ENCODE data around the gene EFCAB12.
A peak's percentile ranks its signal among the peaks of the same experiment; 100 is the strongest.
"Not testable (repeated sequence)": the region's sequence is repeated elsewhere in the genome, so short reads cannot be mapped to it uniquely, and the experiment has no call there.

Gene EFCAB12

DNA sequence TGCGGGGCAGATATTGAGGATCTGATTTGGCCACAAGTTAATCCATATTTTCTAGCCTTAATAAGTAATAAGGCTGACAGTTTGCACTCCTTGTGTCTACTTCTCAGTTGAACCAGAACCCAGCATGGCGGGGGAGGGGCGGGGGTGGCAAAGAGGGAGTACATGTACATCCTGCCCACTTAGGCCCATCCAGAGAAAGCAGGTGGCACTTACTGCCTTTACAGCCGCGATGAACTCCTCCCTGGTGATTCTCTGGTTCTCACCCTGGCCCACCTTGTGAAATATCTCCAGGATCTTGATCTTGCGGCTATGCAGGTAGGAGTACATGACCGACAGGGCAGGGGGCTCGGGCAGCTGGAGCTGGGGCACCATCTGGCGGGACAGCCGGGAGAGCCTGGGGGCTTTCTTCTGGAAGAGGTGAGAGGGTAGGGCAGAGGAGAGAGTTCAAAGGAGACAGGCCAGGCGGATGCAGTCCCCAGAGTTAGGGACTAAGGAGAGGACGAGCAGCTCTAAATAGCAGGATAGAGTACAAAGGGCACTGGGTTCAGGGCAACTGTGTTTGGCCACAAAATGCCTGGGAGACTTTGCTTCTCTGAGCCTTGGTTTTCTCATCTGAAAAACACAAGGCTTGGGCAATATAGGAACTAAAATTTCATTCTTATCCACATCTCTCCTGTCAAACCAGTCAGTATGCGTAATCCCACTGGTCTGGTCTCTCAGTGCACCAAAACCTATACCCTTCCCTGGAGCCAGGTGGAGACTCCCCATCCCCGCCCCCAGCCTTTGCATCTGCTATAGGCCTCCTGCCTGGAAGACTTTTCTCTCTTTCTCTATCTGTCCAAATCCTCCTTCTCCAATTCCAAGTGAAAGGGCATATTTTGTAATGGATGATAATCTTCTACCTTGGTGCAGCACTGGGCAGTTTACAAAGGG is 10.1 kb downstream of the EFCAB12 start:
- no peak for DNase-seq

DNA sequence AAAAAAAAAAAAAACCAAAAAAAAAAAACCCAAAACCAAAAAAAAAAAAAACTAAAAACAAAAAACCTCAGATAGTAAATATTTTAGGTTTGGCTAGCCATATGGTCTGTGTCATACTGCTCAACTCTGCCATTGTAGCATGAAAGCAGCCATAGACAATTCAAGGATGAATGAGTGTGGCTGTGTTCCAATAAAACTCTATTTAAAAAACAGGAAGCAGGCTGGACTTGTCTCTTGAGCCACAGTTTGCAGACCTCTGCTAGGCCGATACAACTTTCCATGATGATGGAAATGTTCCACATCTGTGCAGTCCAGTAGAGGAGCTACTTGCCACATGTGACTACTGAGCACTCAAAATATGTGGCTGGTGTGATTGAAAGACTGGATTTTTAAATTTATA is 11.1 kb downstream of the EFCAB12 start:
- no peak for DNase-seq

DNA sequence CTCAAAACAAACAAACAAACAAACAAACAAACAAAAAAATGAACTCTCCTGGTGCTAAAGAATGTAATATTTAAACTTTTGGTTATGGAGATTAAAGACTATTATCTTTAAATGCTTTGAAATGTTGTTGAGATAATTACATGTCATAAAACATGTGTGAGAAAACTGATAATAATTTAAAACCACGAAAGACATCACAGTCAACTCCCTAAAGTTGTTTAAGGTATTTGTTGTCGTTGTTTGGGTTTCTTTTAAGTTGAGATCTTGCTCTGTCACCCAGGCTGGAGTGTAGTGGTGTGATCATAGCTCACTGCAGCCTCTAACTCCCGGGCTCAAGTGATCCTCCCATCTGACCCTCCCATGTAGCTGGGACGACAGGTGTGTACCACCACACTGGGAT is 12.0 kb downstream of the EFCAB12 start:
- DNase-seq: no peak

DNA sequence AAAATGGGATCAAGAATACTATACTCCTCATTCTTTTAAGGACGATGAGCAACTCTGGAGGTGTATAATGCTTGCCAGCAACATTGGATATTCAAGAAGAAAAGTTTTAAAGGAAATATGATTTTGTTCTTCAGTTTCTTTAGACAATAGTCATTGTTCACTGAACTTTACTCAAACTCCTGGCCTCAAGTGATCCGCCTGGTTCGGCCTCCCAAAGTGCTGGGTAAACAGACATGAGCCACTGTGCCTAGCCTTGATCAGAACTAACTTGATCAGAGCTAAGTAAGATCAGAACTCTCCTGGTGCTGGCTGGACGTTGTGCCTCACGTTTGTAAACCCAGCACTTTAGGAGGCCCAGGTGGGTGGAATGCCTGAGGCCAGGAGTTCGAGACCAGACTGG is 12.6 kb downstream of the EFCAB12 start:
- no peak for DNase-seq

DNA sequence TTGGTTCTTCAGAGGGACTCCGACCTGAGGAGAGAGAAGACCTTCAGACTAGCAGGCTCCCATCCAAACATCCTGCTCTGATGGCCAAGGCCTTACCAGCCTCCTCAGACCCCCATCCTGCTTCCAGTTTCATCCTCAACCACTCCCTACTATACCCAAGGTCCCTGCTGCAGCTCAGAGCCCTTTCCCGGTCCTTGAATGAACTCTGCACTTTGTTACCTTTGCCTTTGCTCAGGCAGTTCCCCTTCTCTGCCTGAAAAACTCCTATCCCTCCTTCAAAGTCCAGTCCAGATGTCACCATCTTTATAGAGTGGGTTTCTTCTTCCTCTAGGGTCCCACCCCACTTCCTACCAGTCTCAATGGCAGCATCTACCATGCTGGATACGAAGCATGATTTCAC is 13.1 kb downstream of the EFCAB12 start:
- DNase-seq: no peak

DNA sequence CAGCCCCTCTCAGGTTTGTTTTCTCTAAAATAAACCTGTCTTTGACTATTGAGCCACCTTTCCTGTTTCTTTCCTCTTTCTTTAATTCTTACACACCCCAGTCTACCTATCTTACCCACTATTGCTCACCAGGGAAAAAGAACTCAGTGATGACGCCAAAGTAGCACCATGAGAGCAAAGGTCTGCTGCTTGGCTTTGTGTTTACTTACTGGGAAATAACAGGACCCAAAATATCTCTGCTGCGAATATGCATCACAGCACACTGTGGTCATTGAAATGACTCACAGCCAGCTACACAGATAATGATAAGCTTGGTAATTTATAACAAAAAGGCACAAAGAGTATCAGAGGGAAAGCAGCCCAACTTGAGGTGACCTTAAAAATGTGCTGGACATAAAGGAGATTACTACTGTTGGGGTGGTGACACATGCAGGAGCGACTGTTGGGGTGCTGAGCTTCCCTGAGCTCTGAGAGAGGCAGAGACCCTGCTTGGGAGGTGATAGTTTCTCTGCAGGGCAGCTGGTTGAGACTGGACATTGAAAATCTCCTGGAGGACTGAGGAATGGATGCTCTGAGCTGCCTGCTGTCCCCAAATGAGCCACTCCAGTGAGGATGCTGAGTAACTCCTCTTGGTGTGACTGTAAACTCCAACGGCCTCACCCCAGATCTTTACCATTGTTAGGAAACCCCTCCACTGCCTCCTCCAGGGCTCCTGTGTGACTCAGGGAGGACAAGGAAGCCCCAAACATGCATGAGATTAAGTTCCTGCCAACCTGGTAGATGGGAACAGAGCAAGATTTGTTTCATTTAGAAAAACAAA is 14.5 kb downstream of the EFCAB12 start:
- DNase-seq: peak; percentile 93

DNA sequence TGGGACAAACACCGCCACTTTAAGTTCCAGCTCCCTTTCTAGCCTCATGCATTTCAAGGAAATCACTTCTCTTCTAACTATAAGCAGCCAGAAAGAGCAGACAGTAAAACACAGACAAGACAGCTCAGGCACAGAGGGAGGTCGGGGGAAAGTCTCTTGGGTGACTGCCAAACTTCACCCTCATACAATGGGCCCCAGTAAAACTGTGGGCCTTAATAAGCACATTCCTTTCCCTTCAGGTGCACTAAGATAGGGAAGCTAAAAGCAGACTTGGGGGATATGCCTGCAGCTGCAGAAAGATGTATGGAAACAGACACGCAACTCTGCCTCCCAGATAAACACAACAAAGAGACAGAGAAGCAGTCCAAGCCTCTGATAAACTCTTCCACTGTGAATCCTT is 15.2 kb downstream of the EFCAB12 start:
- DNase-seq: not testable (repeated sequence)

DNA sequence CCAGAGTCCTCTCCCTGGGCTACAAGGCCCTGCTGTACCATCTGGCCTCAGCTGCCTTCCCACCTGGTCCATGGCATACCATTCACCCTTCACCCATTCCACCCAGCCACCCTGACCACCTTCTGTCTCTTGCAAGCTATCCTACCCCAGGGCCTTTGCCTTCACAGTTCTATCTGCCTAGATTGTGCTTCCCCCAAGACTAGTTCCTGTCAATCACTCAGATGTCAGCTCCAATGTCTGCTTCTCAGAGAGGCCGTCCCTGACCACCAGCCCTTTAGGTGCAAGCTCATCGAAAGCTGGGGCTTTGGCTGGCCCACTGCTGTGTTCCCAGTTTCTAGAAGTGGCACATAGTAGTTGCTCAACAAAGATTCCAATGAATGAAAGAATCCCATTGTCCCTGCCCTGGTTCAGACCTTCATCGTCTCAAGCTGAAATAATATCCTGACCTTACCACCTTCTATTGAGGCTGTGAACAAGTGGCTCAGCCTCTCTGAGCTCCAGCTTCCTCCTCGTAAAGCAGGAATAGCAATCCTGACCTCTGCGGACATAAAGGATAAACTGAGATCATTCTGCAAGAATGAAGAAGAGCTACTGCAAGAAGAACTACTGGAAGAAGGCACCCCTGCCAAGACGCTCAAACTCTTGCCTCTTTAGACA is 15.8 kb downstream of the EFCAB12 start:
- DNase-seq: no peak

DNA sequence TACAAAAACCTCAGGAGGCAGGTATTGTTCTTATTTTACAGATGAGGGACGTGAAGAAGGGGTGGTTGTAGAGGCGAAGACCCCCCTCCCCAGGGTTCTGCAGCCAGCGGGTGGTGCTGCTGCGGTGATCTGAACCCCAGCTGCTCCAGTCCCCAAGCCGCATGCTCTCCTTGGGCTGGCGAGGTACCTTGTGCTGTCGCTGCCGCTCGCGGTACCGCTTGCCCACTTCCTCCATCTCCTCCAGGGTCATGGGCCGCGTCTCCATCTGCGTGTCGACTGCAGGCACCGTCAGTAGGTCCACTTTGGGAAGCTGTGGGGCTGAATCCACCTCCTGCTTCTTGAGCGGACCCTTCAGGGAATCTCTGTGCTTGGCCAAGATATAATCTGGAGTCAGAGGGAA is 17.5 kb downstream of the EFCAB12 start:
- no peak for DNase-seq

DNA sequence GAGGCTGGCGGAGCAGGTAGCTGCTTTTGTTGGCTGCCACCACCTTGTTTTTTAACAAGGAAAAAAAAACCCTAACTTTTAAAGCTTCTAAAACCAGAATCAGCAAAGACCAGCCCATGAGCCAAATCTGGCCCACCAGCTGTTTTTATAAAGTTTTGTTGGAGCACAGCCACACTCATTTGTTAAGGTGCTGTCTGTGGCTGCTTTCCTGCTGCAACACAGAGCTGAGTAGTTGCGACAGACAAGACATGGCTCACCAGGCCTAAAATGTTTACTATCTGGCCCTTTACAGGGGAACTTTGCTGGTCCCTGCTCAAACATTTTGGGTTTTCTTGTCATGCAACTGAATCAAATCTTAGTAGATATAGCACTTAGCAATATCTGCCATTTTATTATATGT is 18.9 kb downstream of the EFCAB12 start:
- no peak for DNase-seq

DNA sequence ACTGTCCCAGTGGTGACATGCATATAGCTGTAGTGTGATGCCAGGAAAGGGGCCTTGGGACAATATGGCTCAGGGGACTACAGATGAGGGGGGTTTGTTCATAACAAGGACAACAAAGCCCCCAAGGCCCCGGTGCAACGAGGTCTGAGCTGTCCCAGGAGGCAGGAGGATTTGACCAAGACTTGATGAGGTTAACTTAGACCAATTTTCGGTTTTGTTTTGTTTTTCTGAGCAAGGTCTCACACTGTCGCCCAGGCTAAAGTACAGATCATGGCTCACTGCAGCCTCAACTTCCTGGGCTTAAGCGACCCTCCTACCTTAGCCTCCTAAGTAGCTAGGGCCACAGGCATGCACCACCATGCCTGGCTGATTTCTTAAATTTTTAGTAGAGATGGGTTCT is 23.8 kb downstream of the EFCAB12 start:
- DNase-seq: no peak

DNA sequence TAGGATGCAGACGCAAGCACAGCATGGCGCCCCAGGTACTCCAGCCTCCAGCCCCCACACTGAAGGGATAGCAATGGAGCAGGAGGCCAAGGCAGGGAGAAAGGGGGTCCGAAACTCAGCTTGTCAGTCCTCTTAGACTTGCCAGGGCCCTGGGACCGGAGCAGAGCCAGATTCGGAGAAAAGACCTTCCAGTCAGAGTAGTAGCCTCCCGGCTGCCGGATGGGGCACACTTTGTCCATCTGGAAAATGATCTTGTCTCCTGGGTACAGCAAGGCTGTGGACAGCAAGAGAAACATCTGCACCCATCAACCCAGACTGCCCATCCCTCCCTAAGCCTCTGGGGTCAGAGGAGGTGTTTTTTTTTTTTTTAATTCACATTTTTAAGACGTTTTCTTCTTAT is 24.3 kb downstream of the EFCAB12 start:
- DNase-seq: no peak

DNA sequence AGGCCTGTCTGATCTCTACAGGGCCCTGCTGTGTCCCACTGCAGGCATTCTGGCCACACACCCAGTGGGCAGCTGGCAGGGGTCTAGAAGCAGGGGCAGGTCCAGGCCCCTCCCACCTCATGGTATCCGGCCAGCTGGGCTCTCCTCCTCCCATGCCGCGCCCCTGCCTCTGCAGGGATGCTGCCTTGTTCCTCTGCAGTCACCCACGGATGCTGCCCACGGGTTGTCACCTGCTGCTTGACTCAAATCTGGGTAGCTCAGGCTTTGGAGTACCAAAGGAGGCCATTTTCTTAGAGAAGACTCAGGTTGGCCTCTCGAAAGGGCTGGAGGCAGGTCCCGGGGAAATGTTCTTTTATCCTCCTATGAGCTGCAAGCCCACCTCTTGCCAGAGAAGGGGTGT is 25.0 kb downstream of the EFCAB12 start:
- no peak for DNase-seq

DNA sequence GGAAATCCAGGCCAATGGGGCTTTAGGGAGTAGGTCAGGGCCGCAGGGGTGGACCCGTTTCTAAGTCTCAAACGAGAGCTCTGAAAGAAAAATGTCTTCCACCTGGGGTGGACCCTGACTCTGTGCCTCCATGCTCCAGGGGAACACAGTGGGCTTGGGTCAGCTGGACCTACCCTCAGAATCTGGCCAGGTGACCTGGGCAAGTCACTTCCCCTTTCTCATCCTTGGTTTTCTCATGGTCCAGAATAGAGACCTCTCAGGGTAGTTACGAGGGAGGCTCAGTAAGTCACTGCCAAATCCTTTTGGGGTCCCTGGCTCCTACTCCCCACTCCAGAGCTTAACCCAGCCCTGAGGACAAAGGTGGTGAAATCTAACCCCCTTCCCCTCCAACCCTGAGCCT is 25.8 kb downstream of the EFCAB12 start:
- no peak for DNase-seq

DNA sequence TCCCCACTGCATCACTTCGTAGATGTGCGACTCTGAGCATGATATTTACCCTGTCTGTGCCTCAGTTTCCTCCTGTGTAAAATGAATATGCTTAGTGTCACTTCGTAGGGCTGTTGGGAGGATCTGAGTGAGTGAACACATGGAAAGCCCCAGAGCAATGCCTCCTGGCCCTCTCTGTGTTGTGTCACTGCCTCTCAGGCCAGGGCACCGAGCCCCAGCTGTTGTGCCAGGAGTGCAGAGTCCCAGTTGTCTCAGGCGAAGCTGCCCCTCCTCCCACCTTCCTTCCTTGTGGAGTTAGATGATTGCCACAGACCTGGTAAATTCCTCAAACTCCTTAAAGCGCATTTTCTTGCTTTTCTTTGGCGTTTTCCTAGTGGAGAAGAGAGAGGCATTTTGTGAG is 26.2 kb downstream of the EFCAB12 start:
- DNase-seq: no peak

DNA sequence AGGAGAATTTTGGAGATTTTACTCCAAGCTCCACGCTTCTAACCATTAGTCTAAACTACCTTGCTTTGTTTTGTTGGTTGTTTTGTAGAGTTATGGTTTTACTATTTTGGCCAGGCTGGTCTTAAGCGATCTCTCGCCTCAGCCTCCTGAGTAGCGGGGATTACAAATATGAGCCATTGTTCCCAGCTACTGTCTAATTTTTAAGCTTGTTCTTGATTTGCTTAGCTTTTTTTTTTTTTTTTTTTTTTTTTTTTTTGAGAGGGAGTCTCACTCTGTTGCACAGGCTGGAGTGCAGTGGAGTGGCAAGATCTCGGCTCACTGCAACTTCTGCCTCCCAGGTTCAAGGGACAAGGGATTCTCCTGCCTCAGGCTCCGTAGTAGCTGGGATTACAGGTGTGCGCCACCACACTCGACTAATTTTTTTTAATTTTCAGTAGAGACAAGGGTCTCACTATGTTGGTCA is 28.5 kb downstream of the EFCAB12 start:
- no peak for DNase-seq

DNA sequence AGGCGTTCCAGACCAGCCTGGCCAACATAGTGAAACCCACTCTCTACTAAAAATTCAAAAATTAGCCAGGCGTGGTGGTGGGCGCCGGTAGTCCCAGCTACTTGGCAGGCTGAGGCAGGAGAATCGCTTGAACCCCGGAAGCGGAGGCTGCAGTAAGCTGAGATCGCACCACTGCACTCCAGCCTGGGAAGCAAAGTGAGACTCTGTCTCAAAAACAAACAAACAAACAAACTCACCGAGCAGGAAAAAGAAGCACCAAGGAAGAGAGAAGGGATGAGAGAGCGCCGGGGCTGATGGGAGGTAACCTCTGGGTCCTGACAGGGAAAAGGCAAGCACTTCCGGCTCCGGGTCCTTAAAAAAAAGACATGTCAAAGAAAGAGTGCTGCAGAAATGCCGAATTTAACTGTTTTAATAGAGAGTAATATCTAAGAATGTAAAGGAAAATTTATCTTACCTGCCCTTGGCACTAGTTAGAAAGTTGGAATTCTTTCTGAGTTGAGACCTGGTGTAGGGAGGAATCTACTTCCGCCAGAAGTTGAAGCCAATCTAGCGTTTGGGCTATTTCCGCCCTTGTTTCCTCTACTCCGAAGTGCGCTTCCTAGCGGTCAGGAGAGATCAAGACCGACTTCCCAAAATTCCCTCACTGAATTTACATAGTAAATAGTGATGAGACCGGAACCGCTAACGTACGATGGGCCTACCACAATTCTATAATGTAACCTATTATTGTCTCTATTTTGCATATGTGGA is 29.1 kb downstream of the EFCAB12 start:
- DNase-seq: peak; percentile 92

DNA sequence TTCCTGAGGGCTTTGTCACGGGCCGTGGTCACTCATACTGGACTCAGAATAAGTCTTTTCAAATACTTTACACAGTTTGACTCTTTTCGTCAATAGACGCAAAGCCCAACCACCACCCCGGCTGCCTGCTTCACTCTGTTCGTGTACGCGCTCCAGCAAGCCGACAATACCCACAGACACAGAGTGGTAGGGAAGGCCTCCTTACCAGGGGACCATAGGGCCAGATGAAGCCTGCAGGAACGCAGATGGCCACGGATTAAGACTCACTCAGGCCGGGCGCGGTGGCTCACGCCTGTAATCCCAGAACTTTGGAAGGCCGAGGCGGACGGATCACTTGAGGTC is 29.7 kb downstream of the EFCAB12 start:
- DNase-seq: no peak

DNA sequence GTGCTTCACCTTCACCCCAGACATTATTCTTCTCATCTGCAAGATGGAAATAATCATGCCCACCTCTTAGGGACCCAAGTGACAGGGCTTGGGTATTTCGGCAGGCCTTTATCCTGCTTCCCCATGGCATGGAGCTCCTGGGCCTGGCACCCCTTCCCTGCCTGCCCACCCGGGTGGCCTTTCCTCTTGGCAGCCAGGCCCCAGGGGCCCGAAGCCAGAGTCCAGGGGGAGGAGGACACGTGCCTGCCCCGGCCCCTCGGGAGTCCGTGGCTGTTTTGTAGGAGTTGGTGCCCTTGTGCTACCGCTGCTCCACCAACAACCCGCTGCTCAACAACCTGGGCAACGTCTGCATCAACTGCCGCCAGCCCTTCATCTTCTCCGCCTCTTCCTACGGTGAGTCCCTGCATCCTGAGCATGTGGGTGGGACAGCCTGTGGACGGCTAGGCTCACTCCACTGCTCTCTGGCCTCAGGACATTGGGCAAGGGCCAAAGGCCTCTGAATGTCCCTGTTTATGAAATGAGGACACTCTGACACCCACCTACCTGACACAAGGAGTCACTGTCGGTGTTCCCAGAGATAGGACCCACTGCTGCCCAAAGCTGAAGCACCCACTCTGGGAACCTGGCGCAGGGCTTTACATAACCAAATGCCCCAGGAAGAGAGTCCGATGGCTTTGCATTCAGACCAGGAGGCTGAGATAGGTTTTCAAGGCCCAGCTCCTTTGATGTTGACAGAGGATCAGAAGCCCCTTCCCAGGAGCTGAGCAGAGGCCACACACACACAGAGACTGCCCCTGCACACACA is 34.5 kb downstream of the EFCAB12 start:
- DNase-seq: not testable (repeated sequence)

DNA sequence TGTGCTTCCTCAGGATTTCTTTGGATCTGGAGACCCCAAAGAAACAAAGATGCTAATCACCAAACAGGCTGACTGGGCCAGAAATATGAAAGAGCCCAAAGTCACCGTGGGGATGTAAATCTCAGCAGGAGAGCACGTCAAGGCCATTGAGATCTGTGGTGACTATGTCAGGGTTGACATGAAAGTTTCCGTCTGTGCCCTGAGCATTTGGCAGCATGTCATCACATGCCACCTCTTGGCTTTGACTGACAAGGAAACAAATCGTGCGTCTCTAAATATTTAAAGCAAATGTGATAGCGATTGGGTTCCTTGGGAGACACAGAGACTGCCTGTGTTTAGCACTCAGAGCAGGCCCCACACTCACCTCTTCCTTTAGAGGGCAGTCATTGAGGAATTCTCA is 35.2 kb downstream of the EFCAB12 start:
- no peak for DNase-seq

DNA sequence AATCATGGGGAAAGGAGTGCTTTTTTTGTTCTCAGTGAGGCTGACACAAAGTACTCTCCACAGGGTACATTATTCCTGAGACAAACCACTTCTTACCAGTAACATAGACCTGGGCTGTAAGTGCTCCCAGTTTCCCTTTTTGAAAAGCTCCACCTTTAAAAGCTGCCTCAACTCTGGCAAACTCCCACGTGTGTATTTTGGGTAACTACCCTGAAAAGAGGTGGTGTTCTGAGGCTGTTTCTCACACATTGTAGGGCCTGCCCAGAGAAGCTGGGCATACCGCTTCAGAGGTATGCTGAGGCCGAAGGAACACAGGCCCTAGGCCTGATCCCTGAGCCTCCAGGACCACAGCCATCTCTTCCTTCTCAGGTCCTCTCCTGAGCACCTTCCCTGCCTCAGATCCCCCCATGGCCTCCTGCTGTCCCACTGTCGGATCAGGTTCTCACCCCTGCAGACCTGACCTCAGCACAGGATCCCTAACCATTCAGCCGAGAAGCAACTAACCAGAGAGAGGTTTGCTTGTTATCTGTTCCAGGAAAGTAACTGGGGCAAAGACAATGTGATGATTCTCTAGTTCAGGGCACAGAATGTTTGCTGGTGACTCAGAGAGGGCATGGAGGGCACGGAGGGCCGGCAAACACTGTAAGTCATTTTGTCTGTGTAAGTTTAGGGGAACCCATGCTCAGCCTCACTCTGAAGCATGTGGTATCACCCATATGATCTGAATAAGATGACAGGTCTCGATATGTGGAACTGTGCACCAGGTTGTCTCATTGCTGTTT is 36.1 kb downstream of the EFCAB12 start:
- not testable (repeated sequence) for DNase-seq
